Kidney (tissue), 14 donors: ENCODE data around the gene TMEM45B. TPM values are rescaled to one million over a fixed set of nuclear protein-coding genes. Genes with fewer than 3 reads are reported as not detected.

ENCODE experiments used
- DNase-seq, 5 donors: peaks; one replicate each; pipeline ENCODE4 v3.0.0-alpha.2; 2013 to 2020
- FAIRE-seq: peaks from 2 replicates; lab custom pipeline; 2012; peaks lifted over from hg19 to GRCh38; lab: Jason Lieb, UNC
- H3K27ac ChIP-seq, 2 donors: one replicate each; pipeline ENCODE4 v1.7.0; 2013; ENCODE audit warnings: low read depth in 2 of 2, low read length in 2 of 2, inconsistent platforms in 1 of 2
- H3K27me3 ChIP-seq: one replicate; pipeline ENCODE4 v1.7.1; 2013; ENCODE audit warnings: low read length, inconsistent platforms; ENCODE audit not compliant: control insufficient read depth, insufficient read depth
- H3K36me3 ChIP-seq, 3 donors: one replicate each; pipeline versions ENCODE4 v1.7.0 to v1.7.1; 2013; ENCODE audit warnings: low read length in 3 of 3, control low read depth in 1 of 3, inconsistent platforms in 1 of 3; ENCODE audit not compliant: insufficient read depth in 3 of 3, control insufficient read depth in 2 of 3
- H3K4me1 ChIP-seq, 3 donors: one replicate each; pipeline versions ENCODE4 v1.7.0 to v1.7.1; 2013; ENCODE audit warnings: low read length in 3 of 3, inconsistent platforms in 1 of 3, low read depth in 1 of 3; ENCODE audit not compliant: control insufficient read depth in 2 of 3, insufficient read depth in 2 of 3
- H3K4me3 ChIP-seq, 3 donors: one replicate each; pipeline versions ENCODE4 v1.7.0 to v1.8.1; 2013; ENCODE audit warnings: low read length in 3 of 3, control low read depth in 1 of 3, inconsistent platforms in 1 of 3
- H3K9ac ChIP-seq, 3 donors: one replicate each; pipeline versions ENCODE4 v1.7.0 to v1.7.1; 2013; ENCODE audit warnings: low read length in 3 of 3, control low read depth in 1 of 3, inconsistent platforms in 1 of 3
- H3K9me3 ChIP-seq, 3 donors: one replicate each; pipeline versions ENCODE4 v1.7.0 to v1.7.1; 2013; ENCODE audit warnings: low read length in 3 of 3, control low read depth in 1 of 3, inconsistent platforms in 1 of 3; ENCODE audit not compliant: control insufficient read depth in 2 of 3, insufficient read depth in 1 of 3
- intact Hi-C: fragments of 100-400 bp; cut with DNase I; formaldehyde crosslinking; loops from one replicate; pipeline ENCODE4 v1.11.1; 2022
- polyA plus RNA-seq: library from polyadenylated mRNA; stranded (reverse); fragments of 350-450 nt; fragmentation: Illumina TruSeq; extraction: RNeasy Lipid Tissue Mini Kit (QIAGEN cat#74804); gene quantifications from one replicate; pipeline ENCODE4 v1.2.3, GENCODE V29; 2014; ENCODE audit warnings: low read depth, low replicate concordance; ENCODE audit not compliant: insufficient read depth
- total RNA-seq: library from RNA; stranded (reverse); fragmentation: NEBNext Ultra II Directional; extraction: Animal tissue kit (Norgen Biotek cat#: 25700); gene quantifications from one replicate; pipeline ENCODE4 v1.2.1, GENCODE V29; 2021
- TF ChIP-seq, protein P1 (sequence below): IDR thresholded peaks from 3 replicates; pipeline ENCODE4 v1.5.1; 2012; ENCODE audit warnings: mild to moderate bottlenecking, moderate library complexity, borderline replicate concordance; ENCODE audit not compliant: insufficient read depth; ENCODE audit errors: extremely low read depth
- donor health status: control.
- donor health status: control.
- donor health status: control.
- donor health status: control.
- donor health status: control.
- donor health status: DM: yes; HTN: yes; CAD: no.
- donor health status: Normal renal cell carcinoma (clear cell type).

TMEM45B gene
- total and polyA plus RNA-seq, 2 donors from 2014 or later: 17.7 to 37.5 TPM

DNA sequence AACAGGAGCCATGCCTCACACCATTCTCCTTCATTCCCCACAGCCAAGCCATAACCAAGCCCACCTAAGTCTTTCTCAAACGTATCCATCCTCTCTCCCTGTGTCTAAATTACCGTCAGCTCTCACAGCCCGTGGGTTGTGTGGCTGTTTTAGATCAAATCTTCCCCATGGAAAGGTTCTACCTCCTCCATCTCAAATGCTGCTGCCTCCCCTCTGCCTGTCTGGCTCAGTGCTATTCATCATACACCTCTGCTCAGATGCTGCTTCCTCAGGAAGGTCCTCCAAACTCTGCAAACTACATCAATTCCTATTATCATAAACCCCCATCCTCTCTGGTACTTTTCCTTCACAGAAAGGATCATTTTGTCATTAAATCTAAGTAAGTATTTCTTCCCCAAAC is 64.7 kb downstream of the TMEM45B start:
- Histone ChIP-seq H3K9ac (no peak overlapping the region), H3K4me1 (no peaks in the 10 kb centered on the region), H3K36me3 (peaks cover 12 to 87% (median 79%) of the 10 kb centered on the region in 3 donors), H3K27me3 (no peaks in the 10 kb centered on the region), H3K9me3 (no peaks in the 10 kb centered on the region), H3K27ac (no peak overlapping the region), H3K4me3 (no peak overlapping the region)
- FAIRE-seq (no peak), DNase-seq (no peak)
- intact Hi-C loops: no loop called here
- TF ChIP-seq, protein P1, sequence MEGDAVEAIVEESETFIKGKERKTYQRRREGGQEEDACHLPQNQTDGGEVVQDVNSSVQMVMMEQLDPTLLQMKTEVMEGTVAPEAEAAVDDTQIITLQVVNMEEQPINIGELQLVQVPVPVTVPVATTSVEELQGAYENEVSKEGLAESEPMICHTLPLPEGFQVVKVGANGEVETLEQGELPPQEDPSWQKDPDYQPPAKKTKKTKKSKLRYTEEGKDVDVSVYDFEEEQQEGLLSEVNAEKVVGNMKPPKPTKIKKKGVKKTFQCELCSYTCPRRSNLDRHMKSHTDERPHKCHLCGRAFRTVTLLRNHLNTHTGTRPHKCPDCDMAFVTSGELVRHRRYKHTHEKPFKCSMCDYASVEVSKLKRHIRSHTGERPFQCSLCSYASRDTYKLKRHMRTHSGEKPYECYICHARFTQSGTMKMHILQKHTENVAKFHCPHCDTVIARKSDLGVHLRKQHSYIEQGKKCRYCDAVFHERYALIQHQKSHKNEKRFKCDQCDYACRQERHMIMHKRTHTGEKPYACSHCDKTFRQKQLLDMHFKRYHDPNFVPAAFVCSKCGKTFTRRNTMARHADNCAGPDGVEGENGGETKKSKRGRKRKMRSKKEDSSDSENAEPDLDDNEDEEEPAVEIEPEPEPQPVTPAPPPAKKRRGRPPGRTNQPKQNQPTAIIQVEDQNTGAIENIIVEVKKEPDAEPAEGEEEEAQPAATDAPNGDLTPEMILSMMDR: no peak

DNA sequence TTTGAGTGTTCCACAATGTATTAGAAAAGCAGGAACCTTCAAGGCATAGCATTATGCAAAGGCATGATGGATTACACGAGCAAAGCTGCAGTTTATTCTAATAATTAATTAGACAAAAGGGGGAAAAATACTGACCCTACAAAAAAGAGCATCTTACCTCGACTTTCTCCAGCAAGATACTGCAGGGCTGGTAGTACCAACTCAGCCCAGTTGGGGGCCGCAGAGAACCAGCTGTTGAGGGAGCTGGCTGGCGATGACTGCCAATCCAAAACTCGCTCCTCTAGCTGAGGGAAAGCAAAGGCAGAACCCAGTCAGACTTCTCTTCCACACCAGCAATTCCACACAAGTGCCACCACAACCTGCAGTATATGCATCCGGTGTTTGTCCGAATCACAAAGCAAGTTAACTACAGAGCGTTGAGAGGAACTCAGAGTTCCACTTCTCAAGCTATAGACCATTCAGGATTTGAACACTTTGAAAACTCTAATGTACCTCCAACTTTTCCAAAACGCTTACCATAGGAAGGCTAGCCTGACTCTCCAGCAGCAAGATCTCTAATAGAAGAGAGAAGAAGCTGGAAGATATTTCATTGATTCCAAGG is 66.0 kb downstream of the TMEM45B start:
- no peak for FAIRE-seq
- H3K4me3 ChIP-seq: no peak overlapping the region
- TF ChIP-seq, protein P1: peak; percentile 33
- H3K9ac ChIP-seq: no peak overlapping the region
- H3K9me3 ChIP-seq: no peaks in the 10 kb centered on the region
- H3K27ac ChIP-seq: no peak overlapping the region
- H3K27me3 ChIP-seq: no peaks in the 10 kb centered on the region
- intact Hi-C loops: no loop called here
- H3K4me1 ChIP-seq: no peaks in the 10 kb centered on the region
- DNase-seq: peak in 1 of 5 donors; percentile 35
- H3K36me3 ChIP-seq: peaks cover 12 to 90% (median 81%) of the 10 kb centered on the region in 3 donors

DNA sequence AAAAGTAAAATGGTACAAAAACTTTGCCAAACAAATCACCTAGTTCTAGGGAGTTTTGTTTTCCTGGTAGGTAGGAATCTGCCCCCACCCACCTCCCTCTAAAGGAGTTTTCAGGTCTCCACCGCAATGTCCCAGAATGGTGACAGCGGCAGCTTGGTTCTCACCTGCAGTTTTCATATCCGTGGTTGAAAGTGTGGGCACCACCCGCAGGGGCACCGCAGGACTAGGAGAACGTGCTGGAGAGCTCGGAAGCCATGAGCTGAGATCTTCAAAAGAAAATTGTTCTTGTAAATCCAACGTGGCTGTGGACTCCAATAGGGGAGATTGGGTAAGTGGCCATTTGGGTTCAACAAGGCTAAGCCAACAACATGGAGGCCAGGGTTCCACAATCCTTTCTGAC is 68.9 kb downstream of the TMEM45B start:
- Histone ChIP-seq H3K27ac (no peak overlapping the region), H3K9me3 (no peaks in the 10 kb centered on the region), H3K27me3 (no peaks in the 10 kb centered on the region), H3K4me1 (no peaks in the 10 kb centered on the region), H3K9ac (no peak overlapping the region), H3K36me3 (peaks cover 20 to 85% (median 67%) of the 10 kb centered on the region in 3 donors), H3K4me3 (no peak overlapping the region)
- intact Hi-C loops: no loop called here
- DNase-seq (no peak), FAIRE-seq (no peak)
- TF ChIP-seq, protein P1: no peak
